Bronchial epithelial cell (primary cell): Measurements from ENCODE around the gene UBR1. TPM values are rescaled to one million over a fixed set of nuclear protein-coding genes. Genes with fewer than 3 reads are reported as not detected.
A peak's percentile ranks its signal among the peaks of the same experiment; 100 is the strongest.

Experiments used
- DNase-seq: peaks from one replicate; pipeline ENCODE4 v3.0.0-alpha.2; 2010; ENCODE audit warnings: low read depth
- FAIRE-seq: peaks from 2 replicates; lab custom pipeline; 2011; peaks lifted over from hg19 to GRCh38; lab: Jason Lieb, UNC
- H3K27me3 ChIP-seq: 2 replicates; pipeline ENCODE4 v1.5.1; 2011; ENCODE audit warnings: low read length; ENCODE audit not compliant: control insufficient read depth, insufficient read depth
- H3K36me3 ChIP-seq: 2 replicates; pipeline ENCODE4 v1.5.1; 2011; ENCODE audit warnings: low read length; ENCODE audit not compliant: control insufficient read depth, insufficient read depth
- H3K4me3 ChIP-seq: 2 replicates; pipeline ENCODE4 v1.5.1; 2011; ENCODE audit warnings: mild to moderate bottlenecking, low read depth, low read length, control low read depth
- total RNA-seq: library from RNA; depleted of rRNA; stranded (reverse); fragments of >200 nt; gene quantifications from 2 replicates; pipeline ENCODE4 v1.2.1, GENCODE V29; 2014
- TF ChIP-seq, protein P1 (sequence below): IDR thresholded peaks from 2 replicates; pipeline ENCODE4 v1.5.1; 2011; ENCODE audit warnings: mild to moderate bottlenecking, moderate library complexity, low read length, control low read depth, inconsistent platforms; ENCODE audit not compliant: insufficient read depth, severe bottlenecking

The UBR1 gene
- total RNA-seq, 1 donor from 2014 or later: 18.4 TPM

DNA sequence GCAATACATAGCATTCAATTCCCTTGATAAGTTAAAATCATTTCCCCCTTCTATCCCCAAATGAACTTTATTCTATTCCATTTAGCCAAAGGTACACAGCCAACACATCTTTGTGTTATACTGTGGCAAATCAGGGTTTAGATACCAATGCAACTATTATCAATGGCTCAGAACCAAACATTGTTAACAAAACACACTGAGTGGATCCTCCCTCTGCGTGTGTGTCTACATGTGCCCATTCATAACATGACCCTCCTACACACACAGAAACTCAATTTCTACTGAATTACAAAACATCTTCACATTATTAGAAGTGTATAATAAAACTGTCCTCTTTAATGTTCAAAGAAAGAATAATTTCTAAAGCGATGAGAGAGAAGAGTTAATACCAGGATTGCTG lies 186.5 kb downstream of the UBR1 start:
- Histone ChIP-seq H3K4me3 (peak overlapping the region; percentile 76), H3K36me3 (no peaks in the 10 kb centered on the region), H3K27me3 (no peaks in the 10 kb centered on the region)
- peak; percentile 20 for DNase-seq
- TF ChIP-seq, protein P1, sequence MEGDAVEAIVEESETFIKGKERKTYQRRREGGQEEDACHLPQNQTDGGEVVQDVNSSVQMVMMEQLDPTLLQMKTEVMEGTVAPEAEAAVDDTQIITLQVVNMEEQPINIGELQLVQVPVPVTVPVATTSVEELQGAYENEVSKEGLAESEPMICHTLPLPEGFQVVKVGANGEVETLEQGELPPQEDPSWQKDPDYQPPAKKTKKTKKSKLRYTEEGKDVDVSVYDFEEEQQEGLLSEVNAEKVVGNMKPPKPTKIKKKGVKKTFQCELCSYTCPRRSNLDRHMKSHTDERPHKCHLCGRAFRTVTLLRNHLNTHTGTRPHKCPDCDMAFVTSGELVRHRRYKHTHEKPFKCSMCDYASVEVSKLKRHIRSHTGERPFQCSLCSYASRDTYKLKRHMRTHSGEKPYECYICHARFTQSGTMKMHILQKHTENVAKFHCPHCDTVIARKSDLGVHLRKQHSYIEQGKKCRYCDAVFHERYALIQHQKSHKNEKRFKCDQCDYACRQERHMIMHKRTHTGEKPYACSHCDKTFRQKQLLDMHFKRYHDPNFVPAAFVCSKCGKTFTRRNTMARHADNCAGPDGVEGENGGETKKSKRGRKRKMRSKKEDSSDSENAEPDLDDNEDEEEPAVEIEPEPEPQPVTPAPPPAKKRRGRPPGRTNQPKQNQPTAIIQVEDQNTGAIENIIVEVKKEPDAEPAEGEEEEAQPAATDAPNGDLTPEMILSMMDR: no peak
- FAIRE-seq: no peak

DNA sequence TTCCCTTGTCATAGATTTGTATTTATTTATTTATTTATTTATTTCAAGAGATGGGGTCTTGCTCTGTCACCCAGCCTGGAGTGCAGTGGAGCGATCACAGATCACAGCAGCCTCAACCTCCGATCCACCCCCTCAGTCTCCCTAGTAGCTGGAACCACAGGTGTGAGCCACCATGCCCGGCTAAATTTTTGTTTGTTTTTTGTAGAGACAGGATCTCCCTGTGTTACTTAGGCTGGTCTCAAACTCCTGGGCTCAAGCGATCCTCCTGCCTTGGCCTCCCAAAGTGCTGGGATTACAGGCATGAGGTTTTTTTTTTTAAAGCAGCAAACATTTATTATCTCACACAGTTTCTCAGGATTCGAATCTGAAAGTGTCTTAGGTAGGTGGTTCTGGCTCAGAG lies 187.8 kb downstream of the UBR1 start:
- TF ChIP-seq, protein P1: no peak
- FAIRE-seq (no peak), DNase-seq (no peak)
- Histone ChIP-seq H3K27me3 (no peaks in the 10 kb centered on the region), H3K4me3 (no peak overlapping the region), H3K36me3 (no peaks in the 10 kb centered on the region)

DNA sequence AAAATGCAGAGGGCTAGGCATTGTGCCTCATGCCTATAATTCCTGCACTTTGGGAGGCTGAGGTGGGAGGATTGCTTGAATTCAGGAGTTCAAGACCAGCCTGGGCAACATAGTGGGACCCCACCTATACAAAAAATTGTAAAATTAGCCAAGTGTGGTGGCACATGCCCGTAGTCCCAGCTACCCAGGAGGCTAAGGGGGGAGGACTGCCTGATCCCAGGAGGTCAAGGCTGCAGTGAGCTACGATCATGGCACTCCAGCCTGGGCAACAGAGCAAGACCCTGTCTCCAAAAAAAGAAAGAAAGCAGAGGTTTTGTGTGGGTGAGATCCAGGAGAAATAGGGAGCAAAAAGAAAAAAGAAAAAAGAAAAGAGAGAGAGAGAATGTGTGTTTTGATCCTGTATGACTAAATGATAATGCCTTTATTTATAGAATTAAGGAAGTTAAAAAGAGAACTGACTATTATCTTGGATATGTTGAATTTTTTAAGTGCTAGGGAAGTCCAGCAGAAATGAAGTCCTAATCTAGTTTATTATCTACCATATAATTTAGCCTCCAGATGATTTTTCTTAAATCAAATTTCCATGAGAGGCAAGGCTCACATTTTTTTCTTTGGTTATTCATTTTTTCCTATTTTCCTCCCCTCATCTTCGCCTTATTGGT lies 190.1 kb downstream of the UBR1 start:
- FAIRE-seq (no peak), DNase-seq (no peak)
- TF ChIP-seq, protein P1: no peak
- no peaks in the 10 kb centered on the region for H3K27me3 ChIP-seq
- no peak overlapping the region for H3K4me3 ChIP-seq
- no peaks in the 10 kb centered on the region for H3K36me3 ChIP-seq

DNA sequence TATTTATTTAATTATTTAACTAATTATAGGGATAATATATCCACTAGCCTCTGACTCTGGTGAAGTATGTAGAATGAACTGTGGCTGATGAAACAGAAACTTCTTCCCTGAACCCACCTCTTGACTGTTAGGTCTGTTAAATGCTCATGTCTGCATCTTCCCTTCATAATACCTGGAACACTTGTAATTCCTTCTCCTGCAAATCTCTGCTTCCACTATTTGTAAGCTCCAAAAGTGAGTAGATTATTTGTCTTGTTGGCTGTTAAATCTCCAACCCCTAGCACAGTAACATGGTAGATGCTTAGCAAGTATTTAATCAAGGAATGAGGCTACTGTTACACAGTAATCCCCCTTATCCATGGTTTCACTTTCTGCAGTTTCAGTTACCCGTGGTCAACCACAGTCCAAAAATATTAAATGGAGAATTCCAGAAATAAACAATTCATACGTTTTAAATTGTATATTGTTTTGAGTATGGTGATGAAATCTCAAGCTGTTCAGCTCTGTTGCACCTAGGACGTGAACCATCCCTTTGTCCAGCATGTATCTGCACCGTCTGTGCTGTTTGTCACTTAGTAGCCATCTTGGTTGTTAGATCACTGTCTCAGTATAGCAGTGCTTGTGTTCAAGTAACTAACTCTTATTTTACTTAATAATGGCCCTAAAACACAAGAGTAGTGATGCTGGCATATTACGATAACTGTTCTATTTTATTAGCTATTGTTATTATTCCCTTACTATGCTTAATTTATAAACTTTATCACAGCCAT lies 190.9 kb downstream of the UBR1 start:
- FAIRE-seq (no peak), DNase-seq (no peak)
- Histone ChIP-seq H3K36me3 (no peaks in the 10 kb centered on the region), H3K4me3 (no peak overlapping the region), H3K27me3 (no peaks in the 10 kb centered on the region)
- TF ChIP-seq, protein P1: no peak

DNA sequence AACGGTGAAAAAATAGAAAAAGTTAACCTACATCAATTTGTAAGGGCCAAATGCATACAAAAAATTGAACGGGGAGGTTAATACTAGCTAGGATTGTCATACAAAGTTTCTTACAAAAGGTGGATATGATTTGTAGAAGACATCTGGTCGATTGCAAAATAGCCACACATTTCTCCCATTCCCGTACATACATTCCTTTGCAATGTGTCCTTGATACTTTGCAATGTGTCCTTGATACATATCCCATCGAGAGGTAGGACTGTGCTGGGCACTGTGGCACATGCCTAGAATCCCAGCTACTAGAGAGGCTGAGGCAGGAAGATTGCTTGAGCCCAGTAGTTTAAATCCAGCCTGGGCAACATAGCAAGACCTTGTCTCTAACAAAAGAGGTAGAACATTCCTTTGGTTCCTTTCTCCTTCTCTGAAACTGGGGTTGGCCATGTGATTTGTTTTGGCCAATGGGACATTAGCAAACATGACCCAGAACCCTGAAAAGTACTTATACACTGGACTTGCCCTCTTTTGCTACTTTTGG lies 194.7 kb downstream of the UBR1 start:
- TF ChIP-seq, protein P1: no peak
- Histone ChIP-seq H3K4me3 (no peak overlapping the region), H3K27me3 (no peaks in the 10 kb centered on the region), H3K36me3 (no peaks in the 10 kb centered on the region)
- DNase-seq: no peak
- no peak for FAIRE-seq
